ES-I3 (cell line): ENCODE data around the gene ZBTB16.

ENCODE experiments used
- H3K36me3 ChIP-seq: 2 replicates; pipeline ENCODE4 v1.6.1; 2013; ENCODE audit warnings: mild to moderate bottlenecking, low read length, control low read depth, moderate library complexity; ENCODE audit not compliant: insufficient read depth
- H3K4me1 ChIP-seq: 2 replicates; pipeline ENCODE4 v1.6.1; 2013; ENCODE audit warnings: mild to moderate bottlenecking, control low read depth, low read length; ENCODE audit not compliant: insufficient read depth
- H3K9ac ChIP-seq: 2 replicates; pipeline ENCODE4 v1.6.1; 2013; ENCODE audit warnings: low read depth, mild to moderate bottlenecking, low read length, moderate library complexity
- H3K9me3 ChIP-seq: 2 replicates; pipeline ENCODE4 v1.6.1; 2013; ENCODE audit warnings: mild to moderate bottlenecking, low read length, moderate library complexity; ENCODE audit not compliant: control insufficient read depth, insufficient read depth

The ZBTB16 gene

DNA sequence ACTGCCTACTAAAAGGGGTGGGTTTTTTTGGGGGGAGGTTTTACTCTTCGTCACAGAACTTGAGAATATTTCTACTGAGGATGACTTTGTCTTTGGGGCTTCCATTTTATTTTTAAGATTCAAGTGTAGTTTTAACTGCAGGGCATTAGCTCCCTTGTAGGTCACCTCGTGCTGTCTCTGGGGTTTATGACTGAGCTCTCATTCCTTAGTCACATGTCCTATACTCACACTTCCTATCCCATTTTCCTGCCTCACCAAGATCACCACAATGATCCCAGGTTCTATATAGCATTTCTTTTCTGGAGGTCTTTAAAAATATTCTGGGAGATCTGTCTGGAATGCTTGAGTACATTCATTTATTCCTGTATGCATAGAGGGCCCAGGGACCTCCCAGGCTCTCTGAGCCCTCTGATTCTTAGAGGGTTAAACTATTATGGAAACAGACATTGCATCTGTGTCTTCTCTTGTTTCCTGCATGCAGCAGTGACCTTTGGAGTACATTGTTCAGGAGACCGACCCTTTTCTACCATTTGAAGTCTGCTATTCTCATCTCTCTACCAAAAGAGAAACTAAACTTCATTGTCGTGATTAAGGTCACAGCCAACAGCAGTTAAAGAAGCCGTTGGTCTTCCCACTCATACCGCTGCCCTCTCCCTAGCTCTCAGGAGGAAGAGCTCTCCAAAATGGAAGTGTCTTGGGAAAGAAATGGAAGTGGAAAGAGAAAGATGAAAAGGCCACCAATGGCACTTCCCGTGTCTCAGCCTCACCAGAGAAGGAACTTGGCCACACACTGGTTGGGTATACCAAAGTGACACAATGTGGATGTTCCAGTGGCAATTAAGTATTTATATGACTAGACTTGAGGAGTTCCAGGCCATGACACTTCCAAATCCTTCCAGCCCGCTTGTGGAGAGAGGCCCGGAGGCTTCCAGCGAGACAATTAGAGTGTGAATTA lies 77.5 kb downstream of the ZBTB16 start:
- no peak overlapping the region for H3K9ac ChIP-seq
- no peaks in the 10 kb centered on the region for H3K36me3 ChIP-seq
- H3K4me1 ChIP-seq: peaks cover 8% of the 10 kb centered on the region; the same call in 1 of the 2 replicates
- H3K9me3 ChIP-seq: no peaks in the 10 kb centered on the region

DNA sequence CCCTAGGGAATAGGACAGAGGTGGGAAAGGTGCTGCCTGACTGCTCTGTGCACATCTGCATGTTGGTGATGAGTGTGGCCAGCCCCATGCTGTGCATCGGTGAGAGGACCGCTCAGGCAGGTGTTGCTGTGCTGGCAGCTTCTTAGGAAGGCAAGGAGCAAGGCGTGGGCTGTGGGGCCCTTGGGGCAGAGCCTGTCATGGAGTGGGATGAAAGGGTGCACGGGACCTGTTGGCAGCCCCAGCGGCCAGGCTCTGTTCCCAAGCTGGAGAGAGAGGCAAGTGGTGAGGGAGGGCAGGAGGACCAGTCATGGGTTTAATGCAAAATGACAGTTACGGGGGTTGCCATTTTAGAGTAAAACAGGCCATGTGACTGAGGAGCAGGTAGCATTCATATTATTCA lies 78.3 kb downstream of the ZBTB16 start:
- Histone ChIP-seq H3K4me1 (peaks cover 8% of the 10 kb centered on the region; the same call in 1 of the 2 replicates), H3K36me3 (no peaks in the 10 kb centered on the region), H3K9ac (no peak overlapping the region), H3K9me3 (no peaks in the 10 kb centered on the region)

GRCh38 chr11:114138411-114138810 lies 78.9 kb downstream of the ZBTB16 start:
- H3K36me3 ChIP-seq: no peaks in the 10 kb centered on the region
- no peak overlapping the region for H3K9ac ChIP-seq
- no peaks in the 10 kb centered on the region for H3K9me3 ChIP-seq
- peaks cover 9% of the 10 kb centered on the region for H3K4me1 ChIP-seq

DNA sequence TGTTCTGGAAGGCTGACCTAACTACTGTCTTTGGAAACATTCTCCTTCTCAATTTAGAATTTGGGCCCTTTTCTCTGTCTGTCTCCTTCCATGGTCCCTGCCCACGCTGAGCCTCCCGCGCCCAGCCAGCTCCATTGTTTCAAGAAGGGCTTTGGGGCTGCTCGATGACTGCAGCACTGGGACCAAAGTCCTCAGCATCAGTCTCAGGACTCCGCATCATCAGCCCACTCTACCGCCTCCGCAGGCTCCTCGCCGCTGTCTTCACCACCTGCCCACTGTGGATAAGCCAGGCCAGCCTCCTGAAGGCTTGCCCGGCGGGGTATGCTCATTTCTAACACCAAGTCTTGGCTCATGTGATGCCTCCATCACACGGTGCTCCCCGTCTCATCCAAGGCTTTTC lies 81.3 kb downstream of the ZBTB16 start:
- H3K9me3 ChIP-seq: no peaks in the 10 kb centered on the region
- peaks cover 14% of the 10 kb centered on the region for H3K4me1 ChIP-seq
- H3K9ac ChIP-seq: no peak overlapping the region
- no peaks in the 10 kb centered on the region; the same call in 1 of the 2 replicates for H3K36me3 ChIP-seq

GRCh38 chr11:114141863-114142580 lies 82.5 kb downstream of the ZBTB16 start:
- H3K9ac ChIP-seq: no peak overlapping the region
- H3K36me3 ChIP-seq: no peaks in the 10 kb centered on the region; the same call in 1 of the 2 replicates
- peaks cover 12% of the 10 kb centered on the region for H3K4me1 ChIP-seq
- no peaks in the 10 kb centered on the region for H3K9me3 ChIP-seq

GRCh38 chr11:114142707-114143106 lies 83.2 kb downstream of the ZBTB16 start:
- Histone ChIP-seq H3K4me1 (peaks cover 13% of the 10 kb centered on the region), H3K9ac (no peak overlapping the region), H3K9me3 (no peaks in the 10 kb centered on the region)

DNA sequence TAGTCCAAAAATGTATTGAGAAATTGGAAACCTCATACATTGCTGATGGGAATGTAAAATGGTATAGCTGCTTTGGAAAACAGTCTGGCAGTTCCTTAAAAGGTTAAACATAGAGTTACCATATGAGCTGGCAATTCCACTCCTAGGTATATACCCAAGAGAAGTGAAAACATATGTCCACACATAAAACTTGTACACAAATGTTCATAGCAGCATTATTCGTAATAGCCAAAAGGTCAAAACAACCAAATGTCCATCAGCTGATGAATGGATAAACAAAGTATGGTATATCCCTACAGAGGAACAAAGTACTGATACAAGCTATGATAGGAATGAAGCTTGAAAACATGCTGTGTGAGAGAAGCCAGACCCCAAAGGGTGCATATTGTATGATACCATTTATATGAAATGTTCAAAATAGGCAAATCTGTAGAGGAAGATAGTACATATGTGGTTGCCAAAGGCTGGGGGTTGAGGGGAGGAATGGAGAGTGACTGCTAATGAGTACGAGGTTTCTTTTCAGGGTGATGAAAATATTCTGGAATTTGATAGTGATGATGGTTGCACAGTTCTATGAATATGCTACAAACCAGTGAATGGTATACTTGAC lies 85.8 kb downstream of the ZBTB16 start:
- H3K36me3 ChIP-seq: no peaks in the 10 kb centered on the region; the same call in 1 of the 2 replicates
- no peaks in the 10 kb centered on the region for H3K9me3 ChIP-seq

More at GRCh38 chr11:114142707-114143106, 83.2 kb downstream of the ZBTB16 start:
- H3K36me3 ChIP-seq: no peaks in the 10 kb centered on the region; the same call in 1 of the 2 replicates

GRCh38 chr11:114147375-114148012 lies 88.0 kb downstream of the ZBTB16 start:
- no peaks in the 10 kb centered on the region; the same call in 1 of the 2 replicates for H3K36me3 ChIP-seq
- peaks cover 17% of the 10 kb centered on the region for H3K4me1 ChIP-seq
- no peaks in the 10 kb centered on the region for H3K9me3 ChIP-seq
- no peak overlapping the region for H3K9ac ChIP-seq

More for the DNA sequence above, 85.8 kb downstream of the ZBTB16 start:
- Histone ChIP-seq H3K9ac (no peak overlapping the region), H3K4me1 (peaks cover 17% of the 10 kb centered on the region)

GRCh38 chr11:114148013-114148382 lies 88.5 kb downstream of the ZBTB16 start:
- Histone ChIP-seq H3K9ac (no peak overlapping the region), H3K4me1 (peaks cover 17% of the 10 kb centered on the region), H3K9me3 (no peaks in the 10 kb centered on the region)

DNA sequence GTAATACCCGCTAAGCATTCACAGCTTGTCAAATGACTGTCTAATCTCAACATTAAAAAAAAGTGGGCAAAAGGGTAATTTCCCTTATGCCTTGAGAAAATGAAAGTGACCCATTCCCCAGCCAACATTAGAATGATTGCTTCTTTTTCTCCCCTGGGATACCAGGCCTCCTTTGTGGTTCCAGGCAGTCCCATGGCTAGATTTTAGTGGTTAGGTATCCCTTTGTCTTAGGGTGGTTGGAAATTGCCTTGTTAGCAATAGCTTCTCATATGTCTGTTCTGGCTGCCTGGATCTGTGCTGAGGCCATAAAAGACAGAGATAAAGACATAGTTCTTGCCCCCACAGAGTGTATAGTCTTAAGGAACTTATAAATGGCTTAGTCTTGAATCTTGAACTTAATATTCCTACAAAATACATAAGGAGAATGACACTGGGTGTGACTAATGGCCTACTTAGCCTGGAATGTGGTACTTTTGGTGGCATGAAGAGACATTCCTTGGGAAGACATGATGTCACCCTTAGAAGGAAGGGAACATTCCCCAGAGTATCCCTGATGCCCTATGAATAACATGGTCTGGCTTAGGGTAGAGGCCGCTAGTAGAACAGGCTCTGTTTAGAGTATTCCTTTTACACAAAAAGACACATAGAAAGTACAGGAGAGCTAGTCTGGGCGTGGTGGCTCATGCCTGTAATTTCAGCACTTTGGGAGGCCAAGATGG lies 90.3 kb downstream of the ZBTB16 start:
- Histone ChIP-seq H3K4me1 (0 out of 2 replicates have a peak, but pooled peaks cover 5% of the 10 kb centered on the region), H3K36me3 (no peaks in the 10 kb centered on the region), H3K9me3 (no peaks in the 10 kb centered on the region), H3K9ac (no peak overlapping the region)

More at GRCh38 chr11:114148013-114148382, 88.5 kb downstream of the ZBTB16 start:
- H3K36me3 ChIP-seq: no peaks in the 10 kb centered on the region; the same call in 1 of the 2 replicates

DNA sequence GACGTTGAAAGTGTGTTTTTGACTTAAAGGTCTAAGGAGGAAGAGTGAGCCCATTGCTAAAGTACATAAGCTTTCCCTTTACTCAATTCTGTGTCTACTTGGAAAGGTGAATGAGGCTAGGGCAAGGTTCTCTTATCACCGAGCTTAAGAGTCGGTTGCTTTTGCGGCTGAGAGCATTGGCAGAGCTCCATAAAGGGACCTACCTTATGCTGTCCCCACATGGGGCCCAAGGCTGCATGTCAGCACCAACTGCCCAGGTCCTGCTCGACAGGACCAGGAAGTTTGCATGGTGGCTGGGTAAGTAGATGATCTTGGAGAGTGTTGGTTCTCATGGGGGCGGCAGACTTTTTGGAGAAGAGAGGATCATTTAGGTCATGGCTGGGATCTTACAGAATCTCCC lies 91.2 kb downstream of the ZBTB16 start:
- no peaks in the 10 kb centered on the region for H3K9me3 ChIP-seq
- no peaks in the 10 kb centered on the region for H3K36me3 ChIP-seq
- H3K9ac ChIP-seq: no peak overlapping the region
- H3K4me1 ChIP-seq: 0 out of 2 replicates have a peak, but pooled peaks cover 5% of the 10 kb centered on the region

DNA sequence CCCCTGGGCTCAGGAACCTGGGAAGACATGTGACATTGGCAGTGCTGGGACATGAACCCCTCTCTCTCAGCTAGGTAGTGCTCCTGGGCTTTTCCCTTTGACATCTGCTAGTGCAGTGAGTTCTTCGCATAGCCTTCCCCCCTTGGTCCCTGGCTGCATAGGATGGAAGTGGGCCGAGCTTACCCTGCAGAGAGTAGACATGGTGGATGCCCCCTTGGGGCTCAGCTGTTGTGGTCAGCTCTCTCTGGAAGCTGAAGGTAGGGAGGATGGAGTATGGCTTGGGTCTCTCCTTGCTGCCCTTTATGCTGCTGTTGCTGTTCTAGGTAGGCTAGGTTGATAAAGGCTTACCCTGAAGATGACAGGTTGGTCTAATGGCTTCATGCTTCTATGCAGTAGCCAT lies 92.1 kb downstream of the ZBTB16 start:
- Histone ChIP-seq H3K4me1 (0 out of 2 replicates have a peak, but pooled peaks cover 5% of the 10 kb centered on the region), H3K9me3 (no peaks in the 10 kb centered on the region), H3K36me3 (no peaks in the 10 kb centered on the region), H3K9ac (no peak overlapping the region)

DNA sequence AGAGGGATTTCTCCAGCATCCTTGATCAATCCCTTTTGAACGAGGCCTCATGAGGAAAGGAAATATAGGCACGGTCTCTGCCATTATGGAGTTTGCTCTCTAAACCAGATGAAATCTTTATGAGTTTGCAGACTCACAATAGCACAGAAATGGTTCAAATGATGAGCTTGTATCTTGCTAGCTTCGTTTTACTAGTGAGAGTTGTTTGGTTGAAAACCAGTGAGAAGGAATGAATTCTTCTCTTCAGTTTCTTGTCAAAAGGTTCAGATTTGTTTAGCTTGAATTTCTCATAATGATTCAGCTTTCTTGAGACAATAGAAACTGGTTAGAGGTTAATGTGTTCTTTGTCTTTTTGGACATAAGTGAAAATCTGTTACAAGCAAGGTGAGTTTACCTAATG lies 92.7 kb downstream of the ZBTB16 start:
- Histone ChIP-seq H3K9ac (no peak overlapping the region), H3K36me3 (no peaks in the 10 kb centered on the region), H3K4me1 (0 out of 2 replicates have a peak, but pooled peaks cover 5% of the 10 kb centered on the region), H3K9me3 (no peaks in the 10 kb centered on the region)
